ENCODE measurements around the gene POLR2I.
A peak's percentile ranks its signal among the peaks of the same experiment; 100 is the strongest.
"Not testable (repeated sequence)": the region's sequence is repeated elsewhere in the genome, so short reads cannot be mapped to it uniquely, and the experiment has no call there.

POLR2I gene

GRCh38 chr19:36134867-36135266 lies 20.2 kb upstream of the POLR2I start:
- not testable (repeated sequence) for DNase-seq (ENCODE audit: low read depth in 3 of 3)

DNA sequence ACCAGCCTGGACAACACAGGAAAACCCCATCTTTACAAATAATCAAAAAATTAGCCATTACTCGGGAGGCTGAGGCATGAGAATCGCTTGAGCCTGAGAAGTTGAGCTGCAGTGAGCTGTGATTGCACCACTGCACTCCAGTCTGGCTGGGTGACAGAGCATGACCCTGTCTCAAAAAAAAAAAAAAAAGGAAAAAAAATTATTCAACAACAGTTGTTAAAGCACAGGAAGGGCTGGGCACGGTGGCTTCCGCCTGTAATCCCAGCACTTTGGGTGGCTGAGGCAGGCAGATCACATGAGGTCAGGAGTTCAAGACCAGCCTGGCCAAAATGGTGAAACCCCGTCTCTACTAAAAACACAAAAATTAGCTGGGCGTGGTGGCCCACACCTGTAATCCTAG lies 16.5 kb upstream of the POLR2I start:
- DNase-seq (ENCODE audit: low read depth in 3 of 3), result not testable (repeated sequence)

- no peak for DNase-seq (ENCODE audit: low read depth in 3 of 3)
Observed at GRCh38 chr19:36128392-36128736, 13.7 kb upstream of the POLR2I start.

DNA sequence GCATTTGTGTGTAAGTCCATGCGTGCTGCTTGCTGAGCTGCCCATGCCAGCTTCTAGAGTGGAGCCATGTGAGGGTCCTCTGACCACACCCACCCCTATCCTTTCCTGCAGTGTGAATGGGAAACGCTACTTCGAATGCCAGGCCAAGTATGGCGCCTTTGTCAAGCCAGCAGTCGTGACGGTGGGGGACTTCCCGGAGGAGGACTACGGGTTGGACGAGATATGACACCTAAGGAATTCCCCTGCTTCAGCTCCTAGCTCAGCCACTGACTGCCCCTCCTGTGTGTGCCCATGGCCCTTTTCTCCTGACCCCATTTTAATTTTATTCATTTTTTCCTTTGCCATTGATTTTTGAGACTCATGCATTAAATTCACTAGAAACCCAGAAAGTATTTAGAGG lies 10.9 kb upstream of the POLR2I start:
- no peak for DNase-seq (ENCODE audit: low read depth in 3 of 3)

- no peak for DNase-seq (ENCODE audit: low read depth in 3 of 3)
Observed at GRCh38 chr19:36121486-36122124, 6.9 kb upstream of the POLR2I start.

GRCh38 chr19:36120984-36121358 lies 6.3 kb upstream of the POLR2I start:
- DNase-seq (ENCODE audit: low read depth in 3 of 3), result no peak

- no peak for DNase-seq (ENCODE audit: low read depth in 3 of 3)
Observed at GRCh38 chr19:36120092-36120983, 5.7 kb upstream of the POLR2I start.

- no peak for DNase-seq (ENCODE audit: low read depth in 3 of 3)
Observed at GRCh38 chr19:36116344-36116637, 1.6 kb upstream of the POLR2I start.

DNA sequence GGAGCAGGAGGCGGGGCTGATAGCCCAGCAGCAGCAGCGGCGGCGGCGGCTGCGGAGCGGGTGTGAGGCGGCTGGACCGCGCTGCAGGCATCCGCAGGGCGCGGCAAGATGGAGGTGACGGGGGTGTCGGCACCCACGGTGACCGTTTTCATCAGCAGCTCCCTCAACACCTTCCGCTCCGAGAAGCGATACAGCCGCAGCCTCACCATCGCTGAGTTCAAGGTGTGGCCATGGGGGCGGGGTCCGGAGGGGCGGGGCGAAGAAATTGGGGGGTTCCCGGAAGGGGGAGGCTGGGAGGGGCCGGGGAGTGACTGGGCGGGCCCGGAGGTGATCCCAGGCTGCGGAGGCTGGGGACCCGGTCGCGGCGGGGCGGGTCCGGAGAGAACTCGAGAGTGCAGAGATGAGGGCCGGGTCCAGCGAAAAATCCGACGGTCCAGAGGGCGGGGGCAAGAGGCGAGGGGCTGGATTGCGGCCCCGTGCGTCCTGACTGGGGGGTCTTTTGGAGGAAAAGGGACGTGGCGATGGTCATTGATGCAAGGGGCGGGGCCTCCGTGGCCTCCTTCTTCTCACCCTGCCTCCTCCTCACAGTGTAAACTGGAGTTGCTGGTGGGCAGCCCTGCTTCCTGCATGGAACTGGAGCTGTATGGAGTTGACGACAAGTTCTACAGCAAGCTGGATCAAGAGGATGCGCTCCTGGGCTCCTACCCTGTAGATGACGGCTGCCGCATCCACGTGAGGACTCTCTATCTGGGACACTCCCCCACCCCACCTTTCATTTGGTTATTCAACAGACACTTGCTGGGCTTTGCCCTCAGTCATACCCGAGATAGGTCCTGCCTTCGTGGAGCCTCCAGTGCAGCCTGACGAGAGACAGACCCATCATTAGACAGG lies 1.0 kb upstream of the POLR2I start, which contains the start of gene TBCB:
Gene TBCB (plus strand): TSS at position 16 of the 891 bp plus-strand sequence. CDS start 93 bp downstream, at position 109.
- DNase-seq (ENCODE audit: low read depth in 3 of 3), result peak; percentile 88 to 94 (median 90)

- DNase-seq (ENCODE audit: low read depth in 3 of 3), result no peak
Observed at GRCh38 chr19:36113894-36114720, 568 bp downstream of the POLR2I start.

DNA sequence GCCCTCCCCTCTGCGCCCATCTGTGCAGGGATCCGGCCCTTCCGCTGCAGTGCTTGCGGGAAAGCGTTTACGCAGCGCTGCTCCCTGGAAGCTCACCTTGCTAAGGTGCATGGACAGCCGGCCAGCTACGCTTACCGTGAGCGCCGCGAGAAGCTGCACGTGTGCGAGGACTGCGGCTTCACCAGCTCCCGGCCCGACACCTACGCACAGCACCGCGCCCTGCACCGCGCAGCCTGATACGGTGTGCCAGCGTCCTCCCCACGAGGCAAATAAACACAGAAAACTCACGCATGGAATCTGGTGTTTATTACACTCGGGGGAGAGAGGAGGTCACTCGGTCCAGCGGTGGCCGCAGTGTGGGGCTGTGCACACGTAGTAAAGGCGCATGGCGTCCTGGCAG lies 1.2 kb downstream of the POLR2I start:
- DNase-seq (ENCODE audit: low read depth in 3 of 3), result no peak

DNA sequence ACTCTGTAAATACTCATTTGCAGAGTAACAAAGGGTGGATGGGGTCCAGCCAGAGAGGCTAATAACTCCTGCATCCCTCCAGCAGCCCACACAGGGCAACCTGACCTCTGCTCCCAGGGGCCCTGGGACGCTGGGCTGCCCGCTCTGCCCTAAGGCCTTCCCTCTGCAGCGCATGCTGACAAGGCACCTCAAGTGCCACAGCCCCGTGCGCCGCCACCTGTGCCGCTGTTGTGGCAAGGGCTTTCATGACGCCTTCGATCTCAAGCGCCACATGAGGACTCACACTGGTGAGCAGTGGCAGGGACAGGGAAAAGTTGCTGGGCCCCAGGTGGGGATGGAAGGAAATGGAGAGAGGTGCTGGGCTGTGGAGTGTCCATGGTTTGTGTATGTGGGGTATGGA lies 2.0 kb downstream of the POLR2I start:
- DNase-seq (ENCODE audit: low read depth in 3 of 3), result no peak

DNA sequence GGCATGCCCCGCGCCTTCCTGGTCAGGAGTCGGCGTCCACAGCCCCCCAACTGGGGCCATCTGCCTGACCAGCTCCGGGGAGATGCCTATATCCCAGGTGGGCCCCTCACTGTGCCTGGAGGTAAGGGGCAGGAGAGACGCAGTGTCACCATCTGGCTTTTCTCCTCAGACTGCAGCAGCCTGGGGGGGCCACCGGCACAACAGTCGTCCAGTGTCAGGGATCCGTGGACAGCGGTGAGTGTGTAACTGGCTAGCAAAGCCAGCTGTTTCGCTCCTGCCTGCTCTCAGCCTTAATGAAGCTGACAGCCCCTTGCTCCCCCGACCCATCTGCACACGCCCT lies 3.5 kb downstream of the POLR2I start:
- no peak for DNase-seq (ENCODE audit: low read depth in 3 of 3)

DNA sequence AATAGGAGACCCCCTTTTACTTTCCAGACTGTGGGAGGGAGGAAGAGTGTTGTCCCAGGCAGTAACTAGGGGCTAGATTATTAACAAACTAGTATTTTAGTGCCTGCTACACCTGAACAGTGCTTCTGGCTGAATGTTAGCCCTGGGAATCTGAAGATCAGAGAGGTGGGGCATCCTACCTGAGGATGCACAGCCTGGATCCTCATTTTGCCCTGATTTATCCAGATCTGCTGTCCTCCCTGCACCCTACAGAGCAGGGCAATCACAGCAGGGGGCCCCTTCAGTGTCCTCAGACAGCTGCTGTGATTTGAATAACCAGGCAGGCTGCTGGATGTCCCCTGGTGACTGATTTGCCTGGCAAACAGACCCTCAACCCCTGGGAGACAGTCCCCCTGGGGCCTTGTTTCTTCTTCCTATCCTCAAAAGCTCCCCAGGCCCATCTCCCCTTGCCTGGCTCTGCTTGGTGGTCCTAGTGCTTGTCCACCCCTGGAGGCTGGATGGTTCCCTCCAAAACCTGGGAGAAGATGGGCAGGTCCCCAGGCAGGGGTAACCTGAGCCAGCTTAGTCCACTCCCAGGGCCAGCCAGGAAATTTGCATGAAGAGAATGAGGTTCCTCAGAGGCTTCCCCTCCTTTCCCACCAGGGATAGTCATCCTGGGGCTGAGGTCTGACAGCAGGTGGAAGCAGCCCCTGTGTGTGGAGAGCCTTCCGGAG lies 4.0 kb downstream of the POLR2I start, which contains the start of gene OVOL3:
Gene OVOL3 (plus strand): TSS at position 657 of the 713 bp plus-strand sequence. CDS start 60 bp downstream, outside the sequence.
- DNase-seq (ENCODE audit: low read depth in 3 of 3), result no peak

DNA sequence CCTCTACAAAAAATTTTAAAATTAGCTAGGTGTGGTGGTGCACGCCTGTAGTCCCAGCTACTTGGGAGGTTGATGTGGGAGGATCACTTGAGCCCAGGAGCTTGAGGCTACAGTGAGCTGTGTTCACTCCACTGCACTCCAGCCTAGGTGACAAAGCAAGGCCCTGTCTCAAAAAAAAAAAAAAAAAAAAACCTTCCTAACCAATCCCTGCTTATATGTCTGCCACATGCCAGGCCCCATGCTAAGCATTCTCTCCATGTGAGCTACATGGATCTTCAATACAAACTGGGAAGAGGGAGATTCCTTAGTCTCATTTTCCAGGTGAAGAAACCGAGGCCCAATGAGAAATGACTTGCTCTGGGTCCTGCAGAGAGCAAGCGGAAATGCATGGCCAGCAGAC lies 6.0 kb downstream of the POLR2I start:
- DNase-seq (ENCODE audit: low read depth in 3 of 3), result no peak

DNA sequence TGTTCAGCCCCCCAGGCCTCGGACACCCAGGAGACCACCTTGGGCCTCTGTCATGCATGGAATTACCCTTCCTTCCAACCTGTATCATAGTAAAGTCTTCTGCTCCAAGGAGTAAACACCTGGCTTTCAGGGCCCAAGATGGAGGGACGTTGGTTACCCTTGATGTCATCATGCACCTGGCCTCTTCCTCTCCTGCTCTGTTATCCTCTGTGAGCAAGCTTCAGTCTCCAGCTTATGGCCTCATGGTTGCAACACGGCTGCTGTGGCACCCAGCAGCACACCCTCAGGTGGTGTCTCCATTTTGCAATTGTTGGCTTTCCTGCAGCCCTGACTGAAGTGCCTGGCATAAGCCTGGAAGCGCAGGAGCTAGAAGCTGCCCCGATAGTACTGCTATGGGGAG lies 7.7 kb downstream of the POLR2I start:
- no peak for DNase-seq (ENCODE audit: low read depth in 3 of 3)

DNA sequence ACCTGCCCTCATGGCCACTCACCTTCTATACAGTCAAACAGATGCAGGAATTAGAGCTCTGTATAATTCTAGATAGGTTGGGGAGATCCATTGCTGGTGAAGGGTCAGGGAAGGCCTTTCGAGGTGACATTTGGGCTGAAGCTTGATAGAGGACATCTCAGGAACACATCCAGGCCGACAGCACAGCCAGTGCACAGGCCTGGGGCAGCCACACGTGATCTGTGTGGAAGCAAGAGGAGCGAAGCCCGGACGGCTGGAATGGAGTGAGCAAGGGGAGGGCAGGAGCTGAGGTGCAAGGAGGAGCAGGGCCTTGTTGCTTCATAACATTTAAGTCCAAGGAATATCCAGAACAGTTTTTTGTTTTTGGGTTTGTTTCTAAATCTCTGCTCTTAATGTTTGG lies 8.2 kb downstream of the POLR2I start:
- no peak for DNase-seq (ENCODE audit: low read depth in 3 of 3)

DNA sequence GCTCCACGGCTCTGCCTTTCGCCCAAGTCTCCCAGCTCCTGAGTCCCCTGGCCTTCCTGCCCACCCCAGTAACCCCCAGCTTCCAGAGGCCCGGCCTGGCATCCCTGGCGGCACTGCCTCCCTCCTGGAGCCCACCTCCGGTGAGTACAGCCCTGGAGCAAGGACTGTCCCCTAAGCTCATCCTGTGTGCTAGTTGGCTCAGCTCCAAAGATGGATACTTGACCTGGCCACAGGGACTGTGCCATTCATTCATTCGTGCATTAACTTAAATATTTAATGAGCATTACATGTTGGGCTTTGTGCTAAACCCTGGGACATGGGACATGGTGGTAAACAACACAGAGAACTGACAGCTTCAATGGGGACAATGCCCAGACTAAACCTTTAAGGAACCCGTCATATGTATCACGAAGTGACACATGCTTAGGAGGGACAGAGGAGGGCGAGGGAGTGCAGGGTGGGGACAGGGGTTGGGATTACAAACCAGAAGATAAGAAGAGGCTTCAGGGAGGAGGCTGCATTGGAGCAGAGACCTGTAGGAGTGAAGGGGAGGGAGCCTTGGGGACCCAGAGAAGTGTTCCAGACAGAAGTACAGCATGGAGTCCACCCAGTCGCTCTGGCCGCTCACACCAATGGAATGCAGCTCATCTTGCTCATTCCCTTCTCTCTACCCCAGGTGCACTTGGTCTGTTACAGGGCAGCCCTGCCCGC lies 10.7 kb downstream of the POLR2I start:
- no peak for DNase-seq (ENCODE audit: low read depth in 3 of 3)

- no peak for DNase-seq (ENCODE audit: low read depth in 3 of 3)
Observed at GRCh38 chr19:36103040-36103626, 11.5 kb downstream of the POLR2I start.
